ENCODE measurements around the gene POU2F1.

DNA sequence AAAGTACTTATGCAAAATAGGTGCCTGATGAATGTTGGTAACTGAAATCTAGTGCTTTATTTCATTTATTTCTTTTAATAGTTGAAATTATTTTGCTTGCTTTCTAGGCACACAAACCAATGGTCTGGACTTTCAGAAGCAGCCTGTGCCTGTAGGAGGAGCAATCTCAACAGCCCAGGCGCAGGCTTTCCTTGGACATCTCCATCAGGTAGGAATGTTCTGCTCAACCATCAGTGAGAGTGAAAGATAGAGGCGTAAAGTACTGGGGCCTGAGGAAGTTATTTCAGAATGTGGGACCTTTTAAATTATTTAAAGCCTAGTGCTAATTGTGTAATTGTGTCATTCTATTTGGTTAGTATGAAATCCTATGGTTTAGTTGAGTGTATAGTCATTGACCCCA, 144.7 kb downstream of the POU2F1 start:
- TF ChIP-seq, protein P1, sequence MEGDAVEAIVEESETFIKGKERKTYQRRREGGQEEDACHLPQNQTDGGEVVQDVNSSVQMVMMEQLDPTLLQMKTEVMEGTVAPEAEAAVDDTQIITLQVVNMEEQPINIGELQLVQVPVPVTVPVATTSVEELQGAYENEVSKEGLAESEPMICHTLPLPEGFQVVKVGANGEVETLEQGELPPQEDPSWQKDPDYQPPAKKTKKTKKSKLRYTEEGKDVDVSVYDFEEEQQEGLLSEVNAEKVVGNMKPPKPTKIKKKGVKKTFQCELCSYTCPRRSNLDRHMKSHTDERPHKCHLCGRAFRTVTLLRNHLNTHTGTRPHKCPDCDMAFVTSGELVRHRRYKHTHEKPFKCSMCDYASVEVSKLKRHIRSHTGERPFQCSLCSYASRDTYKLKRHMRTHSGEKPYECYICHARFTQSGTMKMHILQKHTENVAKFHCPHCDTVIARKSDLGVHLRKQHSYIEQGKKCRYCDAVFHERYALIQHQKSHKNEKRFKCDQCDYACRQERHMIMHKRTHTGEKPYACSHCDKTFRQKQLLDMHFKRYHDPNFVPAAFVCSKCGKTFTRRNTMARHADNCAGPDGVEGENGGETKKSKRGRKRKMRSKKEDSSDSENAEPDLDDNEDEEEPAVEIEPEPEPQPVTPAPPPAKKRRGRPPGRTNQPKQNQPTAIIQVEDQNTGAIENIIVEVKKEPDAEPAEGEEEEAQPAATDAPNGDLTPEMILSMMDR (conservative IDR thresholded peaks at IDR 0.05), result no peak
- TF ChIP-seq EZH2 (IDR thresholded peaks at IDR 0.05; ENCODE audit: low read depth), result no peak
